ENCODE results near the gene RPL22L1. TPM values are rescaled to one million over a fixed set of nuclear protein-coding genes. Genes with fewer than 3 reads are reported as not detected.

Gene RPL22L1
- total and polyA plus RNA-seq, 8 donors, result 10.4 to 89.0 (median 35.4) TPM

GRCh38 chr3:170910542-170910941 is 40.5 kb upstream of the RPL22L1 start:
- intact Hi-C loops (cut with DNase I), result no loop called here
- no peak for DNase-seq
- Histone ChIP-seq H3K9me3 (no peaks in the 10 kb centered on the region), H3K36me3 (no peaks in the 10 kb centered on the region), H3K4me1 (peaks cover 0 to 9% (median 0%) of the 10 kb centered on the region in 3 donors), H3K4me3 (no peak overlapping the region), H3K27ac (no peak overlapping the region), H3K27me3 (no peaks in the 10 kb centered on the region)
- ATAC-seq, result no peak
- TF ChIP-seq CTCF (IDR thresholded peaks at IDR 0.05), result no peak
- no peak for FAIRE-seq

- no peaks in the 10 kb centered on the region for H3K36me3 ChIP-seq
- H3K4me3 ChIP-seq, result peak overlapping the region in 1 of 4 donors; percentile 74
- FAIRE-seq (no peak), DNase-seq (peak in 2 of 6 donors; percentile 25 to 31), ATAC-seq (peak in 2 of 4 donors; percentile 3 to 29)
- peak overlapping the region in 1 of 4 donors; percentile 42 for H3K27ac ChIP-seq
- H3K4me1 ChIP-seq, result peaks cover 0 to 9% (median 0%) of the 10 kb centered on the region in 3 donors
- H3K9me3 ChIP-seq, result no peaks in the 10 kb centered on the region
- intact Hi-C loops (cut with DNase I), result no loop called here
- no peak for TF ChIP-seq CTCF (IDR thresholded peaks at IDR 0.05)
- no peaks in the 10 kb centered on the region for H3K27me3 ChIP-seq
- 83 to 87% methylated on average over 17 of the region's 17 CpGs for WGBS, 2 donors
Observed at GRCh38 chr3:170909129-170909903, 39.3 kb upstream of the RPL22L1 start.

- Histone ChIP-seq H3K36me3 (no peaks in the 10 kb centered on the region), H3K4me3 (peak within 1 kb of the TSS; percentile 69 to 83 (median 76)), H3K27ac (peak within 1 kb of the TSS in 2 of 4 donors; percentile 42 to 44), H3K9me3 (no peaks in the 10 kb centered on the region), H3K4me1 (peaks cover 0 to 9% (median 0%) of the 10 kb centered on the region in 3 donors), H3K27me3 (no peaks in the 10 kb centered on the region)
- 12 to 15% methylated on average over 63 to 73 of the region's 73 CpGs for WGBS, 2 donors
- intact Hi-C loops (cut with DNase I), result no loop called here
- peak; percentile 97 to 99 (median 98) for ATAC-seq
- DNase-seq, result peak; percentile 91 to 96 (median 95)
- no peak for TF ChIP-seq CTCF (IDR thresholded peaks at IDR 0.05)
- FAIRE-seq, result no peak
Observed at GRCh38 chr3:170908235-170909116, 38.5 kb upstream of the RPL22L1 start, which contains the start of gene EIF5A2. Gene EIF5A2, minus strand, starts transcription at chr3:170908637. Its CDS starts 831 bp downstream, at chr3:170907806.

- Histone ChIP-seq H3K4me1 (peaks cover 0 to 9% (median 0%) of the 10 kb centered on the region in 3 donors), H3K9me3 (no peaks in the 10 kb centered on the region), H3K27ac (peak overlapping the region in 1 of 4 donors; percentile 44), H3K27me3 (no peaks in the 10 kb centered on the region), H3K4me3 (peak overlapping the region; percentile 69 to 83 (median 76)), H3K36me3 (no peaks in the 10 kb centered on the region)
- DNase-seq, result peak in 2 of 6 donors; percentile 17 to 70
- no peak for FAIRE-seq
- 11 to 15% methylated on average over 22 to 33 of the region's 33 CpGs for WGBS, 2 donors
- intact Hi-C loops (cut with DNase I), result no loop called here
- peak in 3 of 4 donors; percentile 1 to 9 (median 6) for ATAC-seq
- TF ChIP-seq CTCF (IDR thresholded peaks at IDR 0.05), result no peak
Observed at GRCh38 chr3:170907637-170908234, 37.7 kb upstream of the RPL22L1 start.
